Esophagus muscularis mucosa (tissue), 4 donors: ENCODE data around the gene ARR3. TPM values are rescaled to one million over a fixed set of nuclear protein-coding genes. Genes with fewer than 3 reads are reported as not detected.
"Not testable (repeated sequence)": the region's sequence is repeated elsewhere in the genome, so short reads cannot be mapped to it uniquely, and the experiment has no call there.

Source experiments
- DNase-seq: peaks from one replicate; pipeline ENCODE4 v3.0.0-alpha.2; 2017; ENCODE audit errors: extremely low spot score
- H3K27ac ChIP-seq, 4 donors: fragments of 200-600 bp; sonication (generic); replicated peaks in 1 of 4; 1 replicate in 3 of 4; 2 replicates in 1 of 4; pipeline ENCODE4 v1.5.1; 2016 to 2019; ENCODE audit warnings: mild to moderate bottlenecking in 1 of 4
- H3K27me3 ChIP-seq, 4 donors: fragments of 200-600 bp; sonication (generic); one replicate each; pipeline versions ENCODE4 v1.5.1 to v1.6.0; 2016 to 2019
- H3K36me3 ChIP-seq, 4 donors: fragments of 200-600 bp; sonication (generic); one replicate each; pipeline ENCODE4 v1.5.1; 2016 to 2019
- H3K4me1 ChIP-seq, 4 donors: fragments of 200-600 bp; sonication (generic); one replicate each; pipeline ENCODE4 v1.5.1; 2016 to 2019
- H3K4me3 ChIP-seq, 4 donors: fragments of 200-600 bp; sonication (generic); 1 replicate in 2 of 4; 2 replicates in 2 of 4; pipeline ENCODE4 v1.5.1; 2016 to 2019; ENCODE audit warnings: mild to moderate bottlenecking in 4 of 4, moderate library complexity in 1 of 4
- H3K9me3 ChIP-seq, 4 donors: fragments of 200-600 bp; sonication (generic); 1 replicate in 3 of 4; 2 replicates in 1 of 4; pipeline ENCODE4 v1.5.1; 2016 to 2019
- CTCF ChIP-seq, 3 experiments: fragments of 200-600 bp in 2 of 3; fragments of 450-650 bp in 1 of 3; sonication (generic) in 2 of 3; IDR thresholded peaks; one replicate each; pipeline ENCODE4 v1.5.1; 2017 to 2019; ENCODE audit warnings: antibody characterized with exemption in 3 of 3, mild to moderate bottlenecking in 2 of 3, moderate library complexity in 1 of 3
- EP300 ChIP-seq: sonication (generic); formaldehyde crosslinking; IDR thresholded peaks from one replicate; pipeline ENCODE4 v1.6.1; 2017; ENCODE audit warnings: antibody characterized with exemption
- POLR2A ChIP-seq: fragments of 450-650 bp; IDR thresholded peaks from one replicate; pipeline ENCODE4 v1.6.1; 2017; ENCODE audit warnings: antibody characterized with exemption, moderate library complexity, mild to moderate bottlenecking, low read depth
- POLR2AphosphoS5 ChIP-seq, 2 donors: sonication (generic); formaldehyde crosslinking; IDR thresholded peaks; one replicate each; pipeline ENCODE4 v1.6.1; 2017; ENCODE audit warnings: antibody characterized with exemption in 2 of 2
- WGBS: methylation state at CpG from one replicate; pipeline ENCODE4 v1.1.5; 2018; 5-methylcytosine and 5-hydroxymethylcytosine counted together
- intact Hi-C: fragments of 100-400 bp; cut with DNase I; formaldehyde crosslinking; loops from one replicate; pipeline ENCODE4 v1.15.1; 2023
- total RNA-seq, 4 donors: library from RNA; depleted of rRNA; stranded (reverse); fragments of >200 nt; gene quantifications; one replicate each; pipeline versions ENCODE4 v1.1.0 to v1.2.1, GENCODE V29; 2016

Gene ARR3
- total RNA-seq, 4 donors from 2014 or later, result not detected

- Histone ChIP-seq H3K36me3 (no peaks in the 10 kb centered on the region), H3K4me3 (no peak overlapping the region), H3K27me3 (no peaks in the 10 kb centered on the region), H3K4me1 (no peaks in the 10 kb centered on the region), H3K27ac (no peak overlapping the region), H3K9me3 (no peaks in the 10 kb centered on the region)
- no peak for DNase-seq
- WGBS, result 49% methylated on average over 3 of the region's 3 CpGs
- no peak for TF ChIP-seq CTCF (IDR thresholded peaks at IDR 0.05)
- TF ChIP-seq POLR2AphosphoS5 (IDR thresholded peaks at IDR 0.05), result no peak
- no peak for TF ChIP-seq POLR2A
- no peak for TF ChIP-seq EP300
- intact Hi-C loops, result no loop called here
Observed at GRCh38 chrX:70264784-70265183, 3.4 kb upstream of the ARR3 start.

- intact Hi-C loops, H3K36me3 ChIP-seq, H3K27ac ChIP-seq, H3K9me3 ChIP-seq, H3K27me3 ChIP-seq, H3K4me3 ChIP-seq, H3K4me1 ChIP-seq, DNase-seq: not testable (repeated sequence)
- 81% methylated on average over 7 of the region's 7 CpGs for WGBS
Observed at GRCh38 chrX:70274029-70274428, 5.9 kb downstream of the ARR3 start.

GRCh38 chrX:70279081-70279480 lies 10.9 kb downstream of the ARR3 start:
- intact Hi-C loops, result no loop called here
- WGBS, result 75% methylated on average over 3 of the region's 3 CpGs
- Histone ChIP-seq H3K4me1 (no peaks in the 10 kb centered on the region), H3K27ac (no peak overlapping the region), H3K4me3 (no peak overlapping the region), H3K36me3 (peaks cover 0 to 8% (median 0%) of the 10 kb centered on the region in 4 donors), H3K9me3 (no peaks in the 10 kb centered on the region), H3K27me3 (no peaks in the 10 kb centered on the region)
- DNase-seq, result no peak
- TF ChIP-seq POLR2AphosphoS5 (IDR thresholded peaks at IDR 0.05) (no peak), EP300 (no peak), POLR2A (no peak), CTCF (IDR thresholded peaks at IDR 0.05) (no peak)

GRCh38 chrX:70280573-70280972 lies 12.4 kb downstream of the ARR3 start:
- no peaks in the 10 kb centered on the region for H3K4me1 ChIP-seq
- peaks cover 0 to 22% (median 0%) of the 10 kb centered on the region in 4 donors for H3K36me3 ChIP-seq
- TF ChIP-seq CTCF (IDR thresholded peaks at IDR 0.05) (no peak), POLR2AphosphoS5 (IDR thresholded peaks at IDR 0.05) (no peak), POLR2A (no peak), EP300 (no peak)
- no peaks in the 10 kb centered on the region for H3K27me3 ChIP-seq
- DNase-seq, result no peak
- no peaks in the 10 kb centered on the region for H3K9me3 ChIP-seq
- WGBS, result 60% methylated on average over 3 of the region's 3 CpGs
- H3K27ac ChIP-seq, result no peak overlapping the region
- no peak overlapping the region for H3K4me3 ChIP-seq
- intact Hi-C loops, result no loop called here

GRCh38 chrX:70281951-70282350 lies 13.8 kb downstream of the ARR3 start, which contains the start of gene RAB41:
Gene RAB41, plus strand, starts transcription at chrX:70282172. Its CDS starts 46 bp downstream, at chrX:70282218.
- Histone ChIP-seq H3K36me3 (peaks cover 0 to 35% (median 8%) of the 10 kb centered on the region in 4 donors), H3K4me1 (no peaks in the 10 kb centered on the region), H3K4me3 (no peak within 1 kb of the TSS), H3K27ac (no peak within 1 kb of the TSS), H3K27me3 (no peaks in the 10 kb centered on the region), H3K9me3 (no peaks in the 10 kb centered on the region)
- no peak for DNase-seq
- WGBS, result 88% methylated on average over 21 of the region's 21 CpGs
- intact Hi-C loops, result no loop called here
- TF ChIP-seq EP300 (no peak), POLR2AphosphoS5 (IDR thresholded peaks at IDR 0.05) (no peak), POLR2A (no peak), CTCF (IDR thresholded peaks at IDR 0.05) (no peak)
